Fibroblast of mammary gland (primary cell): Measurements from ENCODE around the gene HLA-DQA1.
"Not testable (repeated sequence)": the region's sequence is repeated elsewhere in the genome, so short reads cannot be mapped to it uniquely, and the experiment has no call there.

Experiments used
- DNase-seq: peaks from one replicate; pipeline ENCODE4 v3.0.0-alpha.2; 2010; ENCODE audit warnings: low read depth
- H3K4me3 ChIP-seq: 2 replicates; pipeline ENCODE4 v1.5.1; 2011; ENCODE audit warnings: low read depth, mild to moderate bottlenecking, low read length, moderate library complexity; ENCODE audit not compliant: control insufficient read depth
- TF ChIP-seq, protein P1 (sequence below): conservative IDR thresholded peaks from 2 replicates; pipeline ENCODE4 v1.5.1; 2011; ENCODE audit warnings: low read depth, low read length, inconsistent platforms; ENCODE audit not compliant: control insufficient read depth, insufficient read depth

The HLA-DQA1 gene

GRCh38 chr6:32666420-32667300, 29.5 kb downstream of the HLA-DQA1 start, which contains the start of gene HLA-DQB1:
Gene HLA-DQB1 (minus strand): TSS chr6:32666657. CDS start chr6:32666607, 50 bp downstream.
- TF ChIP-seq, protein P1, sequence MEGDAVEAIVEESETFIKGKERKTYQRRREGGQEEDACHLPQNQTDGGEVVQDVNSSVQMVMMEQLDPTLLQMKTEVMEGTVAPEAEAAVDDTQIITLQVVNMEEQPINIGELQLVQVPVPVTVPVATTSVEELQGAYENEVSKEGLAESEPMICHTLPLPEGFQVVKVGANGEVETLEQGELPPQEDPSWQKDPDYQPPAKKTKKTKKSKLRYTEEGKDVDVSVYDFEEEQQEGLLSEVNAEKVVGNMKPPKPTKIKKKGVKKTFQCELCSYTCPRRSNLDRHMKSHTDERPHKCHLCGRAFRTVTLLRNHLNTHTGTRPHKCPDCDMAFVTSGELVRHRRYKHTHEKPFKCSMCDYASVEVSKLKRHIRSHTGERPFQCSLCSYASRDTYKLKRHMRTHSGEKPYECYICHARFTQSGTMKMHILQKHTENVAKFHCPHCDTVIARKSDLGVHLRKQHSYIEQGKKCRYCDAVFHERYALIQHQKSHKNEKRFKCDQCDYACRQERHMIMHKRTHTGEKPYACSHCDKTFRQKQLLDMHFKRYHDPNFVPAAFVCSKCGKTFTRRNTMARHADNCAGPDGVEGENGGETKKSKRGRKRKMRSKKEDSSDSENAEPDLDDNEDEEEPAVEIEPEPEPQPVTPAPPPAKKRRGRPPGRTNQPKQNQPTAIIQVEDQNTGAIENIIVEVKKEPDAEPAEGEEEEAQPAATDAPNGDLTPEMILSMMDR: no peak
- DNase-seq: peak; percentile 38

GRCh38 chr6:32668226-32668747, 31.1 kb downstream of the HLA-DQA1 start:
- DNase-seq: peak; percentile 6
- TF ChIP-seq, protein P1: no peak
- H3K4me3 ChIP-seq: no peak overlapping the region

More at GRCh38 chr6:32666420-32667300, 29.5 kb downstream of the HLA-DQA1 start, which contains the start of gene HLA-DQB1:
- no peak within 1 kb of the TSS for H3K4me3 ChIP-seq

DNA sequence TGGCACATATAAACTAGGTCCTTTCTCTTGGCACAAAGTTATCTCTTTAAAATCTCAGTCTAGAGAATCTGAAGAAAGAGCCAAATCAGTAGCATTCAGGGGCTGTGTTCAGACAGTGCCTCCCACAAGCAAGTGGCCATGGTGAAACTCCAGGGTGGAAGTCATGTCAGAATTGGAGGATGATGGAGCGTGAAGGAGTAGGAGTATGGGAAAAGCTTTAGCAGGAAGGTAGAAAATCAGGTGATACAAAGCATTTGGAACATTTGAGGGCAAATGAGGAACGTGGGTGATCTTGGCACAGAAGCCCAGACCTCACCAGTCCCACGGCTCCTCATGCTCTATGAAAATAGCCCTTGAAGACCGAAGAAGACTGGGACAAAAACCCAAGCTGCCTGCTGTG, 32.0 kb downstream of the HLA-DQA1 start:
- TF ChIP-seq, protein P1: no peak

DNA sequence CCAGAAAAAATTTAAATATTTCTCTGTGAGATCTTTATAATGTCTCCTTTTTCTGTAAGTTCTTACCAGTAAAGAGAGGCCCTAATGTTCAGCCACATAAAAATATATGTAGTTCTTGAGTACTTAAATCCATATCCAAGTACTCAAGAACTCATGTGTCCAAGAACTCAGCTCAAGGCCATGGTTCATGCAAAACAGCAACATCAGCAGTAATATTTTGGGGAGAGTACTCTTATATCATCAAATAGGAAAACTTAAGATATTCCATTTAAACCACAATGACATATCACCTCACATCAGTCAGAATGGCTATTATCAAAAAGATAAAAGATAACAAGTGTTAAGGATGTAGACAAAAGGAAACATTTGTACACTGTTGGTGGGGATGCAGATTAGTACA, 32.7 kb downstream of the HLA-DQA1 start:
- H3K4me3 ChIP-seq: no peak overlapping the region
- TF ChIP-seq, protein P1: no peak
- DNase-seq: no peak

More for the DNA sequence above, 32.0 kb downstream of the HLA-DQA1 start:
- DNase-seq: no peak
- no peak overlapping the region for H3K4me3 ChIP-seq

- DNase-seq, H3K4me3 ChIP-seq: not testable (repeated sequence)
Observed at GRCh38 chr6:32671908-32672307, 34.7 kb downstream of the HLA-DQA1 start.

GRCh38 chr6:32674123-32674522, 36.9 kb downstream of the HLA-DQA1 start:
- not testable (repeated sequence) for H3K4me3 ChIP-seq, DNase-seq

DNA sequence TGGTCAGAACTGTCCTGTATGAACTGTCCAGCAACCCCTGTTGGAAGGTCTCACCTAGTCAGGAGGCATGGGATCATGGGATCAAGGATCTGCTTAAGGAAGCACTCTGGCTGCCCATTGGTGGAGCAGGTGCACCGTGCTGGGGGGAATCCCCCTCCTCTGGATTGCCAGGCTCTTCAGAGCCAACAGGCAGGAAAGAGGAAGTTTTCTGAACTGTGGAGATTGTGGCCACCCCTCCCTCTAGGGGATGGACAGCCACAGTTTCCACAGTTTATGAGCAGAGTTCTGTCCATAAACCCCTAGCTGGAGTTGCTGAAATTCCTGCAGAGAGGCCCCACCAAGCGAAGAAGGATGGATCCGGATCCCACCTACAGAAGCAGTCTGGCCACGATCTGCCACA, 42.3 kb downstream of the HLA-DQA1 start:
- TF ChIP-seq, protein P1: no peak
- H3K4me3 ChIP-seq: no peak overlapping the region
- no peak for DNase-seq
